Neural crest cell (in vitro differentiated cells): ENCODE data around the gene LRRN2. TPM values are rescaled to one million over a fixed set of nuclear protein-coding genes. Genes with fewer than 3 reads are reported as not detected.

Experiments used
- DNase-seq: peaks from one replicate; pipeline ENCODE4 v3.0.0; 2021; ENCODE audit warnings: low read depth, mixed read lengths, low spot score
- H3K27ac Mint-ChIP-seq: one replicate; pipeline ENCODE4 v1.8.0; 2021; ENCODE audit warnings: mild to moderate bottlenecking, mixed read lengths; ENCODE audit not compliant: unreplicated experiment
- H3K27me3 Mint-ChIP-seq: 2 replicates; pipeline ENCODE4 v1.8.0; 2021; ENCODE audit warnings: low read depth, mild to moderate bottlenecking, mixed read lengths
- H3K36me3 Mint-ChIP-seq: 2 replicates; pipeline ENCODE4 v1.8.0; 2021; ENCODE audit warnings: low read depth, mild to moderate bottlenecking, mixed read lengths
- H3K4me1 Mint-ChIP-seq: 2 replicates; pipeline ENCODE4 v1.8.0; 2021; ENCODE audit warnings: mixed read lengths
- H3K4me3 Mint-ChIP-seq: one replicate; pipeline ENCODE4 v1.8.0; 2021; ENCODE audit warnings: mild to moderate bottlenecking, mixed read lengths
- H3K9me3 Mint-ChIP-seq: 2 replicates; pipeline ENCODE4 v1.8.0; 2021; ENCODE audit warnings: mixed read lengths
- total RNA-seq: library from RNA; stranded (reverse); gene quantifications from 2 replicates; pipeline ENCODE4 v1.2.1, GENCODE V29; 2021
- TF ChIP-seq, protein P1 (sequence below): fragments of 200-600 bp; sonication (generic); conservative IDR thresholded peaks from 2 replicates; pipeline ENCODE4 v1.5.0; 2021; ENCODE audit warnings: antibody characterized with exemption, mild to moderate bottlenecking

LRRN2 gene
- total RNA-seq, 1 donor from 2014 or later, result 5.0 TPM

DNA sequence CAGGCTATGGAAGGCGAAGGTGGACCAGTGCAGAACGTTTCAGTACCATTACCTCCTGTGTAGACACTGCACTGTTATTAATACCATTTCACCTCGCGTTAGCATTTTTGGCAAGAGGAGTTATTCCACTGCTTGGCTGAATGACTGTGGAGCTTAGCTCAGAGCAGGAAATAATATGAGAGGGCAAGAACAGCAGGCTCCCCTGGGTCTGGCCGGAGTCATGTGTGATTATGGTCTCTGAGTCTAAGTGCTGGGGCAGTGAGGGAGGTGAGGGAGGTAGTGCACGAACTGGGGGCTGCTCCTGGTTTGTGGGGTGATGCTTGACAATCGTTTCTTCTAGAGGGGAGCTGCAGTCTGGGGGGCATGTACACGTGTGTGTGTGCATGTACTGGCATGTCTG lies 86.4 kb downstream of the LRRN2 start:
- Mint-ChIP-seq H3K4me1 (peaks cover 12% of the 10 kb centered on the region), H3K4me3 (no peak overlapping the region), H3K9me3 (no peaks in the 10 kb centered on the region), H3K27ac (no peak overlapping the region), H3K27me3 (no peaks in the 10 kb centered on the region), H3K36me3 (no peaks in the 10 kb centered on the region)
- TF ChIP-seq, protein P1, sequence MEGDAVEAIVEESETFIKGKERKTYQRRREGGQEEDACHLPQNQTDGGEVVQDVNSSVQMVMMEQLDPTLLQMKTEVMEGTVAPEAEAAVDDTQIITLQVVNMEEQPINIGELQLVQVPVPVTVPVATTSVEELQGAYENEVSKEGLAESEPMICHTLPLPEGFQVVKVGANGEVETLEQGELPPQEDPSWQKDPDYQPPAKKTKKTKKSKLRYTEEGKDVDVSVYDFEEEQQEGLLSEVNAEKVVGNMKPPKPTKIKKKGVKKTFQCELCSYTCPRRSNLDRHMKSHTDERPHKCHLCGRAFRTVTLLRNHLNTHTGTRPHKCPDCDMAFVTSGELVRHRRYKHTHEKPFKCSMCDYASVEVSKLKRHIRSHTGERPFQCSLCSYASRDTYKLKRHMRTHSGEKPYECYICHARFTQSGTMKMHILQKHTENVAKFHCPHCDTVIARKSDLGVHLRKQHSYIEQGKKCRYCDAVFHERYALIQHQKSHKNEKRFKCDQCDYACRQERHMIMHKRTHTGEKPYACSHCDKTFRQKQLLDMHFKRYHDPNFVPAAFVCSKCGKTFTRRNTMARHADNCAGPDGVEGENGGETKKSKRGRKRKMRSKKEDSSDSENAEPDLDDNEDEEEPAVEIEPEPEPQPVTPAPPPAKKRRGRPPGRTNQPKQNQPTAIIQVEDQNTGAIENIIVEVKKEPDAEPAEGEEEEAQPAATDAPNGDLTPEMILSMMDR, result no peak
- DNase-seq, result no peak

DNA sequence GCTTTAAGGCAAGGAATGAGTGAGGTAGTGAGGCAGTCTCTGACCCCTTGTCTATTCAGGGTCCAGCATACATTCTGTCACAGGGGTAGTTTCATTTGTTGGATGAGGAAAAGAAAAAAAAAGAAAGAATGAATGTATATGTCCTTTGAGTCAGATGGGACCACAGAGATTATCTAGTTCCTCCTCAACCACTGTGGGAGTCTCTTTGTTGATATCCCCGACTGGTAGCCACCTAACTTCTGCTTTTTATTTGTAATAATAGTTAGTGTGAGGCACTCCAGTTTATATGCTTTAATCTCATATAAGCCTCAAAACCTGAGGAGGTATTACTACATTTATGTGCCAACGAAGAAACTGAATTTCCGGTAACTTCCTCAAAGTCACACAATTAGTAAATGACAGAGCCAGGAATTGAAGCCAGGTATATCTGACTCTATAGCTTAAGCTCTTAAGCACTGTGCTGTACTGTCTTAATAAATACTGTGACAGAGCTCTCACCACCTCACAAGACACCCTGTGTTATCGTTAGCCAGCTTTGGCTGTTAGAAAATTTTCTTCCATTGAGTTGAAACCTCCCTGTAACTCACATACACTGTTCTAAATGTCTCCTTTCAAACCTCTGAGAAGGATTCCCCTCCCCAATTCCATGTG lies 87.1 kb downstream of the LRRN2 start:
- TF ChIP-seq, protein P1, result no peak
- Mint-ChIP-seq H3K4me3 (no peak overlapping the region), H3K27ac (no peak overlapping the region), H3K9me3 (no peaks in the 10 kb centered on the region), H3K27me3 (no peaks in the 10 kb centered on the region), H3K36me3 (no peaks in the 10 kb centered on the region), H3K4me1 (peaks cover 12% of the 10 kb centered on the region)
- DNase-seq, result no peak

DNA sequence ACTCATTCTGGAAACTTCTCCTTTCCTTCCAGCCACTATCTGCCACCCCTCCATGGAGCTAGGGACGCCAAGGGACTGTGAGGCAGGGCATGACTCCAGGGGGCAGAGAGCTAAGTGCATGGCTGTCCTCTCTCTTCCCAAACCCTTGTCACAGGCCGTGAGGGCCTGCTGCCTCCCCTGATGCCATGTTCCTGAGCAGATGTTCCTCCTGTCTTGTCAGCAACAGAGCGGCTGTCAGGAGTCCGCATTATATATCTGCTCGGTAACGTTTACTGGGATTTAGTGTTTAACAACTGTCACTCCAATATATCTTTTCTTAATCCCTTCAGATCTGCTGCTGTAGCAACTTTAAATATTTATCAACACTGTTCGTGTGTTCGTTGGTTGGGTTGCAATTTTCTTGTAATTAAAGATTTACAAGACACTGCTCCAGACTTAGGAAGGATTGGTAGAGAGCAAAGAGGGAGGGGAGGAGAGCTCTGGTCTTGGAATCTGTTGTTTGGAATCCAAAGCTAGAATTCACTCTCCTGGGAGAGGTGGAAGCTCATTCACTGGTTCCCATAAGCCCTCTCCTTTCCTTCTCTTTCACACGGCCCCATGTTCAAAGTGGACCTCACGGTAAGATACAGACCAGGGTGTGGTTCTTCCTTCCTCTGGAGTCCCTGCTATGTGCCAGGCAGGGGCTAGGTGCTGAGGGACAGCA lies 93.1 kb downstream of the LRRN2 start:
- TF ChIP-seq, protein P1, result no peak
- H3K27ac Mint-ChIP-seq, result peak overlapping the region; percentile 32
- peaks cover 2% of the 10 kb centered on the region for H3K9me3 Mint-ChIP-seq
- no peaks in the 10 kb centered on the region for H3K36me3 Mint-ChIP-seq
- no peak for DNase-seq
- H3K4me1 Mint-ChIP-seq, result no peaks in the 10 kb centered on the region
- H3K4me3 Mint-ChIP-seq, result no peak overlapping the region
- no peaks in the 10 kb centered on the region for H3K27me3 Mint-ChIP-seq

DNA sequence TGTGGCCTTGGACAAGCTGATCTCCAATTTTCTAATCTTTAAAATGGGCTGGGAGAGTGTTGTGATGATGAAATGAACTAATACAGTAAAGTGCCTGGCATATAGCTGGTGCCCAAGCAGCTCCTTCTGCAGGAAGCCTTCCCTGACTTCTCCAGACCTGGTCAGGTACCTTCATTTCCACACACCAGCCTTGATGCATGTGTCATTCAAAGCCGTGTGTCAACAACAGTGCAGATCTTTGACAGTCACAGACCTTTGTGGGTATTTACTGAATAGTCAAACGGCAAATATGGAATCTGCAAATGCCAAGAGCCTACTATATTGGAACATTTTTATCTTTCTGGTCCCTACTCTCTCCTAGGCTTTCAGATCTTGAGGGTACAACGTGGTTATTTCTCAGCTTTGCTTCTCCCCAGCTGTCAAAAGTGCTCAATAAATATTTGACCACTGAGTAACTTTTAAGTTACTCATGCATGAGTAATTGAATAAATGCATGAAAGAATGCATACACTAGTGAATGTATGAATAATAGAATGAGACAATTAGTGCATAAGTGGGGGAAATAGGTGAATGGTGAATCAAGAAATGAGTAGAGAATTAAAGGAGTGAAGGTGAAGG lies 94.0 kb downstream of the LRRN2 start:
- Mint-ChIP-seq H3K4me3 (no peak overlapping the region), H3K36me3 (no peaks in the 10 kb centered on the region), H3K27me3 (no peaks in the 10 kb centered on the region), H3K9me3 (peaks cover 2% of the 10 kb centered on the region), H3K27ac (no peak overlapping the region), H3K4me1 (no peaks in the 10 kb centered on the region)
- TF ChIP-seq, protein P1, result no peak
- DNase-seq, result no peak

DNA sequence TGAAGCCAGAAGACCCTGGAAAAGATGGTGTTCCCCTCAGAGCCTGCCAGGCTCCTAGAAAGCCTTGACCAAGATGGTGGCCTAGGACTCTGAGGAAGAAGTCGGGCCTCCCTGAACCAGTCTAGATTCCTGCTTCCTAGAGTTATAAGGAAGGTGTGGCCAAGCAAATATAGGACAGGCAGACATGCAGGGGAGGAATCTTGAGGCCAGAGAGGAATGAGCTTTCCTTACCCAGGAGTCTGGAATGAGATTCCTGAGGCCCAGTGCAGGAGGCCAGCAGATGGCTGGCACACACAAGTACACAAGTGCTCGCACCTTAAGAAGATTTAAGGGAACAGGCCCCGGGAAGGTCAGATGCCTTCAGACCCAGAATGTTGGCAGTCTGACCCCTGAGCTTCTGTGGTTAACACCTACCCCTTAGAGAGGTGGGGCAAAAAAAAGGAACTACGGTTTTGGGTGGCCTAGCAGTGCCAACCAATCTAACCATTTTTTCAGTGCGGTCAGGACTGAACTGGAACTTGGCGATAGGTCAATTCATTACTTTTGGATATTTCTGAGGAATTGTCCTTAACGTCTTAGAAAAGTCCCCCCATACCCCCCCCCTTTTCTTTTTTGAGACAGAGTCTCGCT lies 96.0 kb downstream of the LRRN2 start:
- no peaks in the 10 kb centered on the region for H3K36me3 Mint-ChIP-seq
- no peak for DNase-seq
- no peaks in the 10 kb centered on the region for H3K4me1 Mint-ChIP-seq
- H3K27ac Mint-ChIP-seq, result no peak overlapping the region
- TF ChIP-seq, protein P1, result no peak
- H3K27me3 Mint-ChIP-seq, result no peaks in the 10 kb centered on the region
- no peak overlapping the region for H3K4me3 Mint-ChIP-seq
- H3K9me3 Mint-ChIP-seq, result peaks cover 2% of the 10 kb centered on the region
